Measurements from ENCODE around the gene HOXB13.

GRCh38 chr17:48737330-48738043 lies 8.9 kb upstream of the HOXB13 start:
- no peak for TF ChIP-seq POLR2AphosphoS5 (IDR thresholded peaks at IDR 0.05)
- TF ChIP-seq POLR2A (IDR thresholded peaks at IDR 0.05): no peak
- TF ChIP-seq CTCF (IDR thresholded peaks at IDR 0.05): no peak

All from upper lobe of left lung (tissue), 4 donors.